Testis (tissue), 2 donors: Measurements from ENCODE around the gene KCNA2.

Experiments used
- CTCF ChIP-seq, 3 experiments: fragments of 450-650 bp in 2 of 3; fragments of 200-600 bp in 1 of 3; sonication (generic) in 1 of 3; IDR thresholded peaks; one replicate each; pipeline ENCODE4 v1.5.1; 2016 to 2019; ENCODE audit warnings: antibody characterized with exemption in 3 of 3, mild to moderate bottlenecking in 2 of 3, moderate library complexity in 1 of 3
- POLR2A ChIP-seq: fragments of 450-650 bp; IDR thresholded peaks from one replicate; pipeline ENCODE4 v1.6.1; 2017; ENCODE audit warnings: antibody characterized with exemption, mild to moderate bottlenecking, moderate library complexity

DNA sequence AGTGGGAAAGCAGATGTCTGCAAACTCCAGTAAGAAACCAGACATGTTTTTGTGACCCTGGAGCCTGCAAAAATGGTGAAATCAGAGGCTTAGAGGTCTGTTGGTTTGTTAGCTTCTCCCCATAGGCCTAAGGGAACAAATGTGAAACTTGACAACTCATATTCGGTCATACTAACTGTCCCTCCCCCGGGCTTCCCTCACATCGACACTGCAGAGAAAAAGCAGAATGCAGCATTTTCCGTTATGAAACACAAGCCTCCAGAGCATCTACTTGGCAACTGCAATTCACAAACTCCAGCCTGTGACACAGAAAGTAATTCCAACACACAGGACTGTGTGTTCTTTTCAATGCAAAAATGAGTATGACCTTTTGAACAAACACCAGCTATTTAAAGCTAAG, 3.7 kb downstream of the KCNA2 start:
- TF ChIP-seq CTCF (IDR thresholded peaks at IDR 0.05), result no peak
- no peak for TF ChIP-seq POLR2A
